CD4-positive, alpha-beta T cell treated with Interleukin-12 subunit alpha and Interleukin-12 subunit beta, for 1 hour (primary cell): ENCODE results near the gene LGALS8.
"Not testable (repeated sequence)": the region's sequence is repeated elsewhere in the genome, so short reads cannot be mapped to it uniquely, and the experiment has no call there.

ENCODE experiments used
- DNase-seq: peaks from one replicate; pipeline ENCODE4 v3.0.0-alpha.2; 2020

LGALS8 gene

DNA sequence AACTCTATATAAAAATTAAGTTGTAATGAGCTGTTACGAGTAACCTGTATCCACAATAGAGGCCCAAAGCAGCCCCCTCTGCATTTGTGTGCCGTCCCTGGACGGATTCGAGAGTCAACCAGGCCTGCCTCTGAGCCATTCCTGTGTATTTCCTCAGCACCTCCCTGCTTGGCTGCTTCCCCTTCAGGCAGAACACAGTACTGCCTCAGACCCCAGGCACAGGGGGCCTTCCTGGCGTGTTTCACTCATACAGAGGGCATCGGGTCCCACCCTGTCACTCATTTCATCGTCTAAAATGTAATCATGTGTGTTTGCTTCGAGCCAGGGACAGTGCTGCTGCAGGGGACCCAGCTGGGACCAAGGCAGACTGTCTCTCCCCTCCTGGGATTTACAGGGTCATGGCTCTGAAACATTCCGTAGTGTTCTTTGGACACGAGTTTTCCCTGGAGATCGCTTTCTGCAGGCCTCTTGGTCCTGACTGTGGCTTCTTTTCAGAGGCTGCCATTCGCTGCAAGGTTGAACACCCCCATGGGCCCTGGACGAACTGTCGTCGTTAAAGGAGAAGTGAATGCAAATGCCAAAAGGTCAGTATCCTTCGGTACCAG is 19.4 kb downstream of the LGALS8 start:
- no peak for DNase-seq

DNA sequence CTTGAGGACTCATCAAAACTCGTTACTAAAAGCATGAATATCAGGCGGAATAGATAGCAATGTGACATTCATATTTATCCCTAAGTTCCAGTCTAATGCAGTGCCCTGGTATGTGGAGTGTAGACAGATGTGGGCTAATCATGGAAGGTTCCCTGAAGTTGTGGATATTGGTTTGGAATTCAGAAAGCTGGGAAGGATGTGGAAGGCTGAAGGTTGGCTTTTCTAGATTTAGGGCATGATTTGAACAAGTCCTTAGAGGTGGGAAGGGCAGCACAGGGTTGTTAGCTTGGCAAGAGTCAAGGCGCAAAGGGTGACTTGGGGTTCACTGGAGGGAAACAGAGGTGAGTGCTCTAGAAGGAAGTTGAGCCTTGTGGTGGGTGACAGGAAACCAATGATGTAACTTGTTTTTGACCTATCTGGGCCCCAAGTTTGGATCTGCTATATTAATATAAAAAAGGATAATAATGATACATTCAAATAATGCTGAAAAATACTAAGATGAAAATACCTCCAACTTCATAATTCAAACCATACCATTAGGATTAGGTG is 21.9 kb downstream of the LGALS8 start:
- DNase-seq = peak; percentile 20

DNA sequence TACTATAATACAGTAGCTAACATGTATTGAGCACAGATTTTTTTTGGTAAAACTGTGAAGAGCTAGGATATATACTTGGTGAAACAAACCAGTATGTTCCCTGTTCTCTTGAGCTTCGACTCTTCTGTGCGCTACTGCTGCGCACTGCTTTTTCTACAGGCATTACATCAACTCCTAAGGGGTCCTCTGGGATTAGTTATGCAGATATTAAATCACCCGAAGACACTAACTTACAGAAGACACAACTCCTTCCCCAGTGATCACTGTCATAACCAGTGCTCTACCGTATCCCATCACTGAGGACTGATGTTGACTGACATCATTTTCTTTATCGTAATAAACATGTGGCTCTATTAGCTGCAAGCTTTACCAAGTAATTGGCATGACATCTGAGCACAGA is 24.7 kb downstream of the LGALS8 start:
- no peak for DNase-seq

DNA sequence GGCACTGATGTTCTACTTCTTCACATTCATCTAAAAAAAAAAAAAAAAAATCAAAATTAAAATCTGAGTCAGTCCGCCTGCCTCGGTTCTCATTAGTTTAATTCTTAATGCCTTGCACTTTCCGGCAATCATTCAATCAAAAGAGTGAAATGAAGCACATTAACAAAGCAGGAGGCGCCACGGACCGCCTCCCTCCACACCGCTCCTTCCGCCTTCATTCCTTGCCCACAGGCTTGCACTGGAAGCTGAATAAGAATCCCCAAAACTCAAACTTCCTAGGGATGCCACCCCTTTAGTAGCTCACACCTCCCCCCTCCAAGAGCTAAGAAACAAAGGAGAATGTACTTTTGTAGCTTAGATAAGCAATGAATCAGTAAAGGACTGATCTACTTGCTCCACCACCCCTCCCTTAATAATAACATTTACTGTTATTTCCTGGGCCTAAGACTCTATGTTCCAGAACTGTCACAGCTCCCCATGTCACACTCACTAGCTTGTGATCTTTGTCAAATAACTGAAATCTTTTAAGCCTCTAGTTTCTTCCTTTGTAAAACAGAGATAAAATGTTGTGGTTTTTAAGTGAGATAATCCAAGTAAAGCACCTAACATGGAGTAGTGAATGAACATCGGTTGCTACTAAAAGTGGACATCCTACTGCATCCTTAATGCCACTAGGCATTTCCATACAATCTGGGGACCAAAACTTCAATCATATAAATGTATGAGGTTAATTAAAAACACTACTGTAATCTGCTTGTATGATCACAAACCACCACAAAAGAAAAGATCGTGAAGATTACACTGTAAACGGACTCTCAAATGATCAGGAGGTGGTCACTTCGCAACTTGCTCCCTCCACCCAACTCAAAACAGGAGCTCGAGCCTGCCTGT is 27.4 kb downstream of the LGALS8 start:
- no peak for DNase-seq

DNA sequence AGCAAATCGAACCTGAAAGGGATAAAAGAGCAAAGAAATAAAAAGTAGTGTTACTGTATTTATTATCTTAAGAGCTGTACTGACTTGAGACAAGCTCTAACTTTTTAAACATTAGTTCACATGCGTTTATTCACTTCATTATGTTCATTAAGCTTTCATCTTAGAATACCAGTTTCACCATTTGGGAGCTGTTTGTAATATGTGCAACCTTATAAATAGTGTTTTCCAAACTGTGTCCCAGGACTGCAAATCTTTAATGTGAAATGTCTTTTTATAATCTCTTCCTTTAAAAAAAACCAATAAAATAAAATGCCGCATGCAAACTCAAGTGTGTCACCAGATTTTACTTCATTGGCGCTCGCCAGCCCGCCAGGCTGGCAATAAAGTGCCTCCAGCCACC is 28.3 kb downstream of the LGALS8 start:
- no peak for DNase-seq

DNA sequence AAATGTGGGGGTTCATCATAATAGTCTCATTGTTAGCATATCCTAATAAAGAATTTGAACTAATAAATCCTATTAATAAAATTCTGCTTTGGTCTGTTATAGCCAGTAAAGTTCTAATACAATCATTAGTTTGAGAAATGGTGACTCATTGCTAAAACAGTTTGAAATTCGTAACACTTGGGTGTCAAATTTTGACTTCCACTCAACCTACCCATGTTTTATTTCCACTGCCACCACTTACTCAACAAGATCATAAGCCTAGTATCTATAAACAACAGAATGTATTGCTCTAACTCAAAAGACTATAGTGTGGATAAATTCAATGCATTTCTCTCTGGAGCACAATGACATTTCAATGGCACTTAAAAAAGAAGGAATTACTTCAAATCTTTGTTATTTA is 29.1 kb downstream of the LGALS8 start:
- DNase-seq = no peak

GRCh38 chr1:236553370-236553769 is 29.6 kb downstream of the LGALS8 start:
- DNase-seq = no peak

GRCh38 chr1:236556606-236557005 is 32.8 kb downstream of the LGALS8 start:
- no peak for DNase-seq

DNA sequence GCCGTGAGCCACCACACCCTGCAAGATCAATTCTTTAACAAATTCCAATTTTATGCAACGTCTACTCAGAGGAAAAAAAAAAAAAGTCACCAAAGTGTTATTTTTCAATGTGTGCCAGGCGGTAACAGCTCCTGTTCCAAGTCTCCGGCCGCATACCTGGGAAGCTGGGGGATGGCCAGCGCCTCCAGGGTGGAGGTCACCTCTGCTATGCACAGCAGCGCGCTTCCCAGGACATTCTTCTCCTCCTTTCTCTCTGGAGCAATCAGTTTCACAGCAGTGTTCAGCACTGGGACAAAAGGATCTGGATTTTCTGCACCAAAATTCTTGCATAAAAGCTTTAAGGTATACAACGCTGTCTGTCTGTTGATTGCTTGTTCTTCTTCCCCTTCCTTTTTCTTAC is 34.3 kb downstream of the LGALS8 start:
- DNase-seq = no peak

- DNase-seq = no peak
Measured at GRCh38 chr1:236558846-236559245, 35.1 kb downstream of the LGALS8 start.

DNA sequence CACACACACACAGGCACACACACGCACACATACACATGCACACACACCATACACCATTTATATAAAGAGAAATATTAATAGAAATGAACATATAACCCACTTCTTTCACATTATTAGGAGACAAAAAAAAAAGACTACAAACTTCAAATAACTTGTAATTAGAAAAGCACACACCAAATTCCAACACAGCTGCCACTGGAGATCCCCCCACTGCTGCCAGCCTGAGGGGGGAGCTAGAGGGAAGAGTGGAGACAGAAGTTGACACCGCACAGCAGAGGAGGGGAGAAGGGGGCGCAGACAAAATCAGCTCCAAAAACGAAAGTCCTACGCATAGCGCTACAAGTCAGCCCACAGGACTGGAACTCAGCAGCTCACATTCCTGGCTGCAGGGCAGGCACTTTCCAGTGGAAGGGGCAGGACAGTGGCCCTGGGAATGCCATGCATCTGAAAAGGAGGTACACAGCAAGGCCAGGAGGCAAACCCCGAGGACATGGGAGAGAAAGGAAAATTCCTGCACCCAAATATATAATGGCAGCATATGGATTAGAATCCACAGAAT is 36.5 kb downstream of the LGALS8 start:
- DNase-seq = no peak

- DNase-seq = no peak
Measured at GRCh38 chr1:236561976-236562375, 38.2 kb downstream of the LGALS8 start.

DNA sequence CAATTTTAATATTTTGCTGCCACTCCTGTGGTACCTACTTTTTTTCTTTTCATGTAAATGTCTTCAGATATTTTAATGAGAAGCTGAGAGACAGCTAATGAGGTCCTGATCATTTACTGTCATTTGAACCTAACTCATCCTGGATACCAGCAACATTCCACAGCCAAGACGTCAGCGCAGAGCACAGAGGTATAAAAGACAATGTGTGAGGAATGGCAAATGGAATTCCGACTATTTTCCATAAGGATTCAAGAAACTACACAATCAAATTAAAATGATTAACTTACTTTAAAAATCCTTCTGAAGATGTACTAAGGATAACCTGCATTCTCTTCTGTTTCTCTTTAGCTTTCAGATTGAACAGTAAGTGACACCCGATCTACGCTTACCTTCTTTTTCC is 41.7 kb downstream of the LGALS8 start:
- no peak for DNase-seq

DNA sequence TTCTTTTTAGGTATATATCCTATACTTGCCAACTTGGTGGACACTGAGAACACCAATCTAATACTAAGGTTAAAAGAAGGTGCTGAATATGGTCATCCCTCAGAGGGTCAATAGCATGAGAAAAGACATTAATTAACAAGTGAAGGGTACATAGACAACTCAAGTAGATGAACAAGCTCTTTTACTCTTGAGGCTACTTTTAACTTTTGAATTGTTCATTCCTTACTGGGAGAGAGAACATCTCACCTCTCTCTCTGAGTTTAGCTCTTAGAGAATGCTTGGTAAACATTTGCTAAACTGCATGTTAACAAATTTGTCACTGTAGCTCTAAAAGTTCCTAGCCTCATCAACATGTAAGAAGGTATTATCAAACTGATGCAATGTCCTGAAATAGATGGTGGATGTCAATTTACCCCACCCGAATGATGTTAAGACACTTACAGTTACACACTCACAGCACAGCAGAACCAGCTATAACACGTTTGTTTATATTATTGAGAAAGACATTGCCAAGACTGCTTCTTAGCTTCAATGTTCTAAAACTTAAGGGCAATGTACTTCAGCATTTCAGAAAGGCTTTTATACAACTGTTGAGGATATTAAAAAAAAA is 44.6 kb downstream of the LGALS8 start:
- DNase-seq = no peak

DNA sequence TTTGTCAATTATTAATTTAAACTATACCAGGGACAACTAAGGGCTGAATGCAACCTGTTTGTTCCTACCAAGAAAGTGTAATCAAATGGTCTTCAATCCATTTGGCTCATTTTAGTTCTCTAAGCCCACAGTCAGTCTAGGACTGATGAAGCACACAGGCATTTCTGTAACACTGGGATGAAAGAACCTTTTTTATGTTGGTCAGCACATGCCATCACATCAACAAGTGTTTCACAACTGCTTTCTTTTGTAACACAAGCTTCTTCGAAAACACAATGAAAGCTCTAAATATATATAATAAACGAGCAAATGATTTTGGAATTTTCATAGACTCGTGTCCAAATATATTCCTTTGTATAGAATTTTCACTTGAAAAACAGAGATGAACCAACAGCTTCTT is 51.7 kb downstream of the LGALS8 start:
- DNase-seq = no peak

GRCh38 chr1:236576004-236576403 is 52.2 kb downstream of the LGALS8 start:
- DNase-seq = no peak

GRCh38 chr1:236577041-236577440 is 53.3 kb downstream of the LGALS8 start:
- DNase-seq = not testable (repeated sequence)

DNA sequence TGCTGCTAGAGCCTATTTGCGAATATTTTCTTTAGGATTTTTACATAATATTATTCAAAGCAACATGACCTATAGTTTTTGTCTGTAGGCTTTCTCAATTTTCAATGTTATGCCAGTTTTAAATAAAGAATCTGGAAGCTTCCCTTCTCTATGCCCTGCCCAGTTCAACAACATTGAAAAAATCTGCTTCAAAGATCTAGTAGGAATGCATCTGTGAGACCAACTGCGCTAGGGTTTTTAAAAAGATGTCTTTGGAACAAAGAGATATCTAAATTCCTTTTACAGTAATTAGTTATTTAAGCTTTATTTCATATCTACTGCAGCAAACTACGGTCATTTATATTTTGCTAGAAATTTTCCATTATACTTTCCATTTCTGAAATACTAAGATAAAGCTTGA is 54.9 kb downstream of the LGALS8 start:
- no peak for DNase-seq

GRCh38 chr1:236580404-236580803 is 56.6 kb downstream of the LGALS8 start:
- not testable (repeated sequence) for DNase-seq

- DNase-seq = no peak
Measured at GRCh38 chr1:236581528-236581927, 57.7 kb downstream of the LGALS8 start.

GRCh38 chr1:236589531-236589930 is 65.7 kb downstream of the LGALS8 start:
- no peak for DNase-seq

- no peak for DNase-seq
Measured at GRCh38 chr1:236590553-236591150, 66.9 kb downstream of the LGALS8 start.

- DNase-seq = no peak
Measured at GRCh38 chr1:236602171-236602570, 78.4 kb downstream of the LGALS8 start.
